Skeletal muscle cell (primary cell): Measurements from ENCODE around the gene SLC9A8.
A peak's percentile ranks its signal among the peaks of the same experiment; 100 is the strongest.

Experiments used
- DNase-seq: peaks from one replicate; pipeline ENCODE4 v3.0.0-alpha.2; 2010; ENCODE audit warnings: low read depth
- H3K4me3 ChIP-seq: 2 replicates; pipeline ENCODE4 v1.5.1; 2011; ENCODE audit warnings: low read depth, mild to moderate bottlenecking, control low read depth, low read length, moderate library complexity

SLC9A8 gene

DNA sequence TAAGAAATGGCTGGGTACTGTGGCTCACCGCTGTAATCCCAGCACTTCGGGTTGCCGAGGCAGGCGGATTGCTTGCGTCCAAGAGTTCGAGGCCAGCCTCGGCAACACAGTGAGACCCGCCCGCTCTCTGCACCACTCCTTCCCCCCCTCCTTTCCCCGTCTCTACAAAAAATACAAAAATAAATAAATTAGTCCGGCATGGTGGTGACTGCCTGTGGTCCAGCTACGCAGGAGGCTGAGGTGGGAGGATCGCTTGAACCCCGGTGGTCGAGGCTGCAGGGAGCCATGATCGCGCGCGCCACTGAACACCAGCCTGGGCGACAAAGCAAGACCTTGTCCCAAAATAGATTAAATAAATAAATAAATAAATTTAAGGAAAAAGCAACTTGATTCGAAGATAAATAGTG, 123.1 kb downstream of the SLC9A8 start:
- no peak for DNase-seq
- H3K4me3 ChIP-seq = peak overlapping the region; percentile 69

DNA sequence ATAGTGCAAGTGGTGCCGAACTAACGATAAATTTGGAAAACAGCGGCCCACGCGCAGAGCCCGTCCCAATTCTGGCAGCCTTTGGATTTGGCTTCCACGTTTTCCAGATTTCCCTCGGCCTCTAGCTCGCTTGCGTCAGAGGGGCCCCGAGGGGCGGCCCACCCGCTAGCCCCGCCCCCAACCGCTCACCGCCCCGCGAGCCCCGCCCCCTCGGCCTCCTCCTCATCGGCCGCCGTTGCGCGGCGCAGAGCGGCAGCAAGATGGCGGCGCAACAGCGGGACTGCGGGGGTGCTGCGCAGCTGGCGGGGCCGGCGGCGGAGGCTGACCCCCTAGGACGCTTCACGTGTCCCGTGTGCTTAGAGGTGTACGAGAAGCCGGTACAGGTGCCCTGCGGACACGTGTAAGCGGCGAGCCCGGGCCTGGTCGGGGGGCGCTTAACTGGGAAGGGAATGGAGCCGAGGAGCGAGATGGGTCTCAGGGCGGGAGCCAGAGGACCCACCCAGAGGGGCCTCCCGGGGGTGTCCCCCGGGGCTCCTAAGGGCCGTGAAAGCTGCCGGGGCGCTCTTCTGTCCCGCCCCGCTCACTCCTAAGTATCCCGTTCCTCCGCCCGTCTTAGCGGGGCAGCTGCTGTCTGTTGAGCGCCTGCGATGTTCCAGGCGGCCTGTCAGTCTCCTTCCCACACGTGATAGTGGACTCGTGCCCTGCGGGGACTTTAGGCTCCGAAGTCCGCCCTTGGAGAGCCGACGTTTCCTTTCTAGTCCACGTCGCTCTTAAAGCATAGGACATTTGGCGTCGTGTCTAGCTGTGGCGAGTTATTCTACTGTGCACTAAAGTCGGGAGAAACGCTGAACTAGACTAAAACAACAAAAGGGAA, 123.8 kb downstream of the SLC9A8 start, which contains the start of gene RNF114:
Gene RNF114, plus strand, starts transcription at position 245 of the 874 bp plus-strand sequence. Its CDS starts 16 bp downstream, at position 261.
- H3K4me3 ChIP-seq = peak within 1 kb of the TSS; percentile 69

DNA sequence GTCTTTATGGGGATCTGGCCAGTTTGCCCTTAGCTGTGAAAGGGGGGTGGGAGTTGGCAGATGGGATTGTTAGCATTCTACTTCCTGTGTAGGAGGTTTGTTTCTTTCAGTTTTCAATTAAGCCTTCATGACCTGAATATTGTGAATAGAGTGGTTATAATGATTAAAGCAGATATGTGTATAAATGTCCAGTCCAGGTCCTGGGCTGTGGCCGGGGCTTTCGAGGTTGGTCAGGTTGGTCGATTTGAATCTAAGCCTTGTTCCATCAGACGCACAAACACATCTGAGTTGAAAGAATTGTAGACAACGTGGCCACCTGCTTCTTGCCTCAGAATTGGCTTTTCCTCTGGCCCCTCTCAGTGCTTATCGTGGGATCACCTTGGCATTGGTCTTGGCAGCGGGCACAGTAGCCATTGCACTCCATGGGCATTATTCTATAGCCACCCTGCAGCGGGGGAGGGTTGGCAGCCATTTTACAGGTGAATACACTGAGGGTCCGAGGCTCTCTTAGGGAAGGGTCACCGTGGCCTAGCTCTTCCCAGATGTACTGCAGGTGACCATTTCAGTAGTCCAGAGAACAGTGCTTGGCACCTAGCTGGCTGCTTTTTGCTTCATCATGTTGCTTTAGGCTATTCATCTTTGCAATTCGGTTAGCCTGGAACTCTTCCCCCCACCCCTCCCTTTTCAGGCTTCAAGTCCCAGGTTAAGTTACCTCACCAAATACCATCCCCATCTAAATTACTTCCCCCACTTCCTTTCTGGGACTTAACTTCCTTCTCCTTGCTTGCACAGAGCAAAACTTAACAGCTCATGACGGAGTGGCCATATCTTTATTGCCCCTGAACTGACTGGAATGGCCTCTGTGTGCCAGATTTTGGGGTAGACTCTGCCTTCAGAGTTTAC, 124.7 kb downstream of the SLC9A8 start:
- H3K4me3 ChIP-seq = peak overlapping the region; percentile 69
- DNase-seq = no peak

More for the DNA sequence above, 123.8 kb downstream of the SLC9A8 start, which contains the start of gene RNF114:
- DNase-seq = peak; percentile 49

DNA sequence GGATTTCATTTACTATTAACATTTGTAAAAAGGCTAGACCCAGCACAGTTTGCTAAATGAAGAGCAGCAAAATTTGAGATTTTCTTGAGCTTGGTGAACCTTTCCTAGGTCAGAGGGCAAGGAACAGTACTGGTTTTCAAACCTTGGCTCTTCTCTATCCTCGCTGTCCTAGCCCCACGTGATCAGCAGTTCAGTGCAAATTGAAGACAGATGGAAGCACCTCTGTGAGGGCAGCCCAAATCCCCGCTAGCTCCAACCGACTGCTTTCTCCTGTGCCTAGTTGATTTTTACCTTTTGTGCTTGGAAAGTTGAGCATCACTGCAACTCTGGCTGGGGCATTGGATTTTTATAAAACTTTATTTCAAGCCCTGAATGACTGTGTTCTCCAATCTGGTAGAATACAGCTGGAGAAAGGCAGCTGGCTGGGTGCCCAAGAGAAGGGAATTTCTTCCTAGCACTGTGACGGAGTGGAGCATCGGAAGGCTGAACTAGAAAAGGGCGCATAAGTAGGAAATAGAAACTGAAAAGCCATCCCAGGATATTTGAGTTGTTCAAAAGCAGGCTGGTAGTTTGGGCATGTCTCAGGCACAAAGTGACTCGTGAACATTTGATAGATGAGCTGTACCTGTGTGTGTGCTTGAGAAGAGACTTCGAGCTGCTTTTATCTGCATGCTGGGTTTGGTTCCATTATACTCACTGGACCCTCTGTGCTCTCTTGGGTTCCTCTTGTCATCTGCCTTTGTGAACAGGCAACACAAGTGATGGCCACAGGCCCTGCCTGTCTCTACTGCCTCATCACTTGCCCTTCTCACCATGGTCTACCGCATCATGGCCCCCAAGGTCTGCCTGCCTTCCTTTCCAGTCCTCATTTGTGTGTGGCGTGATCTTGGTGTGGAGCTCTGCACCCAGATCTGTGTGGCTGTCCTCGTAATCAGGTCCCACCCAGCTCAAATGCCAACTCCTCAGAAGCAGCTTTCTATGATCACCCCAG, 125.8 kb downstream of the SLC9A8 start:
- no peak for DNase-seq

DNA sequence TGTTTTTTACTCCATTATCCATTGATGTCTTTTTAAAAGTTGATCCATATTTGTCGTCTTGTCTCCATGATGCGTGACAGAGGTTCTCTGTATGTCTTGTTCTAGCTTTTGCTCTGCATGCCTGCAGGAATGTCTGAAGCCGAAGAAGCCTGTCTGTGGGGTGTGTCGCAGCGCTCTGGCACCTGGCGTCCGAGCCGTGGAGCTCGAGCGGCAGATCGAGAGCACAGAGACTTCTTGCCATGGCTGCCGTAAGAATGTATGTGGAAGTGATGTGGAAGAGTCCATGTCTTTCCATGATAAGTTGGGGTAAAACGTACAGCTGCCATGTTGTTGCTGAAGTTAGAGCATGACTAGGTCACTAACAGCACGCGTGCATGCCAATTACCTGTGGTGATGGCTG, 128.8 kb downstream of the SLC9A8 start:
- H3K4me3 ChIP-seq = no peak overlapping the region
- DNase-seq = no peak

More for the DNA sequence above, 125.8 kb downstream of the SLC9A8 start:
- H3K4me3 ChIP-seq = peak overlapping the region; percentile 69
